ENCODE data around the gene LILRB3. TPM values are rescaled to one million over a fixed set of nuclear protein-coding genes. Genes with fewer than 3 reads are reported as not detected.

Gene LILRB3
- total RNA-seq, 1 donor from 2014 or later = not detected

DNA sequence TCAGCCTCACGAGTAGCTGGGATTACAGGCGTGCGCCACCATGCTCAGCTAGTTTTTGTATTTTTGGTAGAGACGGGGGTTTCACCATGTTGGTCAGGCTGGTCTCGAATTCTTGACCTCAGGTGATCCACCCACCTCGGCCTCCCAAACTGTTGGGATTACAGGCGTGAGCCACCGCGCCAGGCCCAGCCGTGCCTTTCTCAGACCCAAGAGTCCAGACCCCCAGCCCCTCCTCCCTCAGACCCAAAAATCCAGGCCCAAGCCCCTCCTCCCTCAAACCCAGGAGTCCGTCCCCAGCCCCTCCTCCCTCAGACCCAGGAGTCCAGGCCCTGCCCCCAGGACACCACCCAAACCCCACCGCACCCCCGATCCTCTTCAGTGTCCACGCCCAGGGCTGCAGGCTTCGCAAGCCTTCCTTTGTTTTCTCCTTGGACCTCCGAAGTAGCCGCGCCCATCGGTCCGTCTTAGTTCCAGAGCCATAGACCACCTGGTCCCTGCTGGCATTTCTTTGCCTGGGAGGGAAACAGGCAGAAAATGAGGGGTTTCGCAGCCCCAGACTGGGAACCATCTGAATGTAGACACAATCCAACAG lies 53.6 kb downstream of the LILRB3 start:
- no peak overlapping the region for H3K4me3 ChIP-seq (ENCODE audit: low read depth, low read length)
- no peak for DNase-seq (ENCODE audit: low read depth)
- TF ChIP-seq, protein P1, sequence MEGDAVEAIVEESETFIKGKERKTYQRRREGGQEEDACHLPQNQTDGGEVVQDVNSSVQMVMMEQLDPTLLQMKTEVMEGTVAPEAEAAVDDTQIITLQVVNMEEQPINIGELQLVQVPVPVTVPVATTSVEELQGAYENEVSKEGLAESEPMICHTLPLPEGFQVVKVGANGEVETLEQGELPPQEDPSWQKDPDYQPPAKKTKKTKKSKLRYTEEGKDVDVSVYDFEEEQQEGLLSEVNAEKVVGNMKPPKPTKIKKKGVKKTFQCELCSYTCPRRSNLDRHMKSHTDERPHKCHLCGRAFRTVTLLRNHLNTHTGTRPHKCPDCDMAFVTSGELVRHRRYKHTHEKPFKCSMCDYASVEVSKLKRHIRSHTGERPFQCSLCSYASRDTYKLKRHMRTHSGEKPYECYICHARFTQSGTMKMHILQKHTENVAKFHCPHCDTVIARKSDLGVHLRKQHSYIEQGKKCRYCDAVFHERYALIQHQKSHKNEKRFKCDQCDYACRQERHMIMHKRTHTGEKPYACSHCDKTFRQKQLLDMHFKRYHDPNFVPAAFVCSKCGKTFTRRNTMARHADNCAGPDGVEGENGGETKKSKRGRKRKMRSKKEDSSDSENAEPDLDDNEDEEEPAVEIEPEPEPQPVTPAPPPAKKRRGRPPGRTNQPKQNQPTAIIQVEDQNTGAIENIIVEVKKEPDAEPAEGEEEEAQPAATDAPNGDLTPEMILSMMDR (conservative IDR thresholded peaks at IDR 0.05; ENCODE audit: low read depth, low read length) = no peak

- TF ChIP-seq, protein P1 (conservative IDR thresholded peaks at IDR 0.05; ENCODE audit: low read depth, low read length) = peak; percentile 75
- no peak for DNase-seq (ENCODE audit: low read depth)
- no peak overlapping the region for H3K4me3 ChIP-seq (ENCODE audit: low read depth, low read length)
Observed at GRCh38 chr19:54168174-54168917, 54.5 kb downstream of the LILRB3 start.

Other genes with a start within 250 kb of the LILRB3 start
- gene CACNG6, start 231.4 kb downstream of the LILRB3 start, total RNA-seq = 0.29 and 0.94 TPM in 2 replicates
- 0.75 TPM in 1 of 2 replicates, not detected in the other for gene VSTM1, start 159.1 kb downstream of the LILRB3 start, total RNA-seq
- gene TARM1, start 141.6 kb downstream of the LILRB3 start, total RNA-seq = not detected in 2 replicates
- 0.22 TPM in 1 of 2 replicates, not detected in the other for gene OSCAR, start 122.2 kb downstream of the LILRB3 start, total RNA-seq
- 35.9 and 39.6 TPM in 2 replicates for gene NDUFA3, start 120.2 kb downstream of the LILRB3 start, total RNA-seq
- 22.1 and 39.6 TPM in 2 replicates for gene TFPT, start 107.3 kb downstream of the LILRB3 start, total RNA-seq
- gene PRPF31, start 107.3 kb downstream of the LILRB3 start, total RNA-seq = 64.3 and 111 TPM in 2 replicates
- gene CNOT3, start 85.2 kb downstream of the LILRB3 start, total RNA-seq = 17.7 and 20.5 TPM in 2 replicates
- 6.7 and 11.5 TPM in 2 replicates for gene LENG1, start 63.3 kb downstream of the LILRB3 start, total RNA-seq
- 3.7 and 9.5 TPM in 2 replicates for gene TMC4, start 49.8 kb downstream of the LILRB3 start, total RNA-seq
- gene MBOAT7, start 33.4 kb downstream of the LILRB3 start, total RNA-seq = 109 and 218 TPM in 2 replicates
- 154 and 174 TPM in 2 replicates for gene TSEN34, start 31.7 kb downstream of the LILRB3 start, total RNA-seq
- gene RPS9, start 22.1 kb downstream of the LILRB3 start, total RNA-seq = 2,374 and 2,446 TPM in 2 replicates
- not detected in 2 replicates for gene LILRA6, start 19.8 kb upstream of the LILRB3 start, total RNA-seq
- gene LILRB5, start 34.3 kb upstream of the LILRB3 start, total RNA-seq = not detected in 2 replicates
- gene LILRB2, start 58.1 kb upstream of the LILRB3 start, total RNA-seq = not detected in 2 replicates
- gene LILRA5, start 90.2 kb upstream of the LILRB3 start, total RNA-seq = not detected in 2 replicates
- gene LILRA4, start 116.2 kb upstream of the LILRB3 start, total RNA-seq = not detected in 2 replicates
- gene LAIR1, start 141.9 kb upstream of the LILRB3 start, total RNA-seq = not detected in 2 replicates
- 3.6 TPM in 1 of 2 replicates, not detected in the other for gene TTYH1, start 192.5 kb upstream of the LILRB3 start, total RNA-seq
- 32.5 and 39.1 TPM in 2 replicates for gene LENG8, start 226.2 kb upstream of the LILRB3 start, total RNA-seq
- 2.7 and 4.1 TPM in 2 replicates for gene LENG9, start 240.8 kb upstream of the LILRB3 start, total RNA-seq